ENCODE results near the gene NAP1L1.
A peak's percentile ranks its signal among the peaks of the same experiment; 100 is the strongest.

The NAP1L1 gene

GRCh38 chr12:76084863-76085519 lies 506 bp upstream of the NAP1L1 start:
- peak; percentile 38 for TF ChIP-seq CTCF (IDR thresholded peaks at IDR 0.05; ENCODE audit: low read depth, low read length, missing control alignments)
- H3K4me3 ChIP-seq (ENCODE audit: low read depth, low read length): peak overlapping the region; percentile 79
- no peak for DNase-seq (ENCODE audit: low read depth)

GRCh38 chr12:76083246-76083903 lies 1.1 kb downstream of the NAP1L1 start:
- TF ChIP-seq CTCF (IDR thresholded peaks at IDR 0.05; ENCODE audit: low read depth, low read length, missing control alignments): no peak
- DNase-seq (ENCODE audit: low read depth): no peak
- H3K4me3 ChIP-seq (ENCODE audit: low read depth, low read length): peak overlapping the region; percentile 79

- no peak for TF ChIP-seq CTCF (IDR thresholded peaks at IDR 0.05; ENCODE audit: low read depth, low read length, missing control alignments)
- no peak overlapping the region; the same call in 1 of the 2 replicates for H3K4me3 ChIP-seq (ENCODE audit: low read depth, low read length)
- no peak for DNase-seq (ENCODE audit: low read depth)
Observed at GRCh38 chr12:76081909-76082308, 2.6 kb downstream of the NAP1L1 start.

GRCh38 chr12:76080729-76081415 lies 3.6 kb downstream of the NAP1L1 start:
- no peak for DNase-seq (ENCODE audit: low read depth)
- no peak overlapping the region for H3K4me3 ChIP-seq (ENCODE audit: low read depth, low read length)
- peak; percentile 34 for TF ChIP-seq CTCF (IDR thresholded peaks at IDR 0.05; ENCODE audit: low read depth, low read length, missing control alignments)

GRCh38 chr12:76080017-76080728 lies 4.3 kb downstream of the NAP1L1 start:
- H3K4me3 ChIP-seq (ENCODE audit: low read depth, low read length): no peak overlapping the region
- no peak for DNase-seq (ENCODE audit: low read depth)
- no peak for TF ChIP-seq CTCF (IDR thresholded peaks at IDR 0.05; ENCODE audit: low read depth, low read length, missing control alignments)

GRCh38 chr12:76078748-76079147 lies 5.7 kb downstream of the NAP1L1 start:
- TF ChIP-seq CTCF (IDR thresholded peaks at IDR 0.05; ENCODE audit: low read depth, low read length, missing control alignments): no peak
- no peak overlapping the region for H3K4me3 ChIP-seq (ENCODE audit: low read depth, low read length)
- no peak for DNase-seq (ENCODE audit: low read depth)
